ENCODE measurements around the gene UGT1A3. TPM values are rescaled to one million over a fixed set of nuclear protein-coding genes. Genes with fewer than 3 reads are reported as not detected.

UGT1A3 gene
- total RNA-seq, 1 experiment from 2014 or later = not detected

DNA sequence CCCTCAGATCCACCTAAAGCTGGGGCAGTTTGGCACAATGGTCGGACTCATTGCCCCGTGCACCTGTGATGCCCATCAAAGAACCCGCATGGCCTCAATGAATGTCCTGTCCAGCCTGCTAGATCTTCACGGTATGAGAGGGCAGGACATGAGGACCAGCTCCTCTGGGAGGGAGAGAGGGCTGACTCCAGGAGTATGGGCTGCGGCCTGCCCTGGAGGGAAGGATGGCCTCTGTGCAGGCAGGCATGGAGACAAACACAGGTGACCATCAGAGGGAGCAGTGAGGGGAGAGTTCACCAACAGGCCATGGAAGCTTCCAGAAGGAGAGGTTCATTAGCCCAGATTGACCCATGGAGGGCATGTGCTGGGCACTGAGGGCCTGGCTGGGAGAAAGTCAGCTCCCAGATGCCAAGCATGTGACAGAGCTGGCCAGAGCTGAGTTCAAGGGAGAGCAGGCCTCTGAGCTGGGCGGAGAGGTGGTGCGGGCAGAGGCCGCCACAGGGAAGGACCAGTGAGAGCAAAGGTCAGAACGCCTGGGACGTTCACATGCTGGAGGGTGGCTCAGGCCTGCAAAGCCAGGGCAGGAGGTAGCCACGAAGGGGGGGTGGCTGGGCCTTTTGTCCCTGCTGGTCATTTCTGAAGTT lies 89.3 kb downstream of the UGT1A3 start:
- Histone ChIP-seq H3K27me3 (ENCODE audit: control insufficient read depth, insufficient read depth, low read length) (no peaks in the 10 kb centered on the region), H3K36me3 (replicated peaks; ENCODE audit: control insufficient read depth, insufficient read depth, low read length) (no peaks in the 10 kb centered on the region), H3K4me3 (ENCODE audit: insufficient read depth, low read depth, low read length) (no peak overlapping the region)
- DNase-seq = peak; percentile 41

DNA sequence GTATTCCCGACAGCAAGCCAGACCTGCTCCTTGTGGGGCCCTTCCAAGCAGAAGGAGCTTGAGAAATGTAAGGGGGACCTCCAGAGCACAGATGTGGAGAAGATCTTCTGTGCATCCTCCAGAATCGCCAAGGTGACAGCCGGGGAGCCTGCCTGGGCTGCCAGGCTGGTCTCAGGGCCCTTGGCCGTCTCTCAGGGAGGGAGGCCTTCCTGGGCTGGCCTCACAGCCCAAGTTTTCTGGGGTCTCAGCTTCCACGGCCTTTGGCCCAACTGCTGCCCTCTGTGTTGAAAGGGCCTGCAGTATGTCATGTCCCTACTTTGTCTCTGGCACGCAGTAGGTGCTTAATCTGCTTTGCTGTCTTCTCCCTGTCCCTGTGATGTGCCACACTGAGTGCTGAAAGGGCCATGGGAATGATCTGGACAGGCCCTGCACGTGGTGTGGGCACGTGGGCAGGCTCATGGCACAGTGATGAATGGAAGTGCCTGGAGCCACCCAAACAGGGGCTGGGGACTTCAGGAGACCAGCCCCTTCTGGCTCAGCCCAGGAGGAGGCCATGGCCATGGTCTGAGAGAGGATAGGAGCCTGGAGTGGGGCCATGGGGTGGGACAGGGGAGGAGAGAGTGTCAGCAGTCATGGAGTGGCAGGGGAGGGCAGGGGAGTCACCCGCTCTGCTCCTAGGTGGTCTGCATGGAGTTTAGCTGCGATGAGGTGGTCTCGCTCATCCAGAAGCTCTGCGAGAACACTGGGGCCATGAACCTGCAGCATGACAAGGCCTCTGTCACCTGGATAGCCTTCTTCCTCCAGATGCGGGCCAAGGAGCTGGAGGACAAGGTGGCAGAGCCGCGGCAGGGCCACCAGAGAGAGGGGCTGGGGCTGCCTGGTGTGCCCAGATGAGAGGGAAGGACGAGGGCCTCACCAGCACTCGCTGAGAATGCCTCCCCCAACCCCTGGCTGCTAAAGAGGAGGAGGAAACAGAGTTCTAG lies 90.1 kb downstream of the UGT1A3 start:
- H3K4me3 ChIP-seq (ENCODE audit: insufficient read depth, low read depth, low read length) = no peak overlapping the region
- no peaks in the 10 kb centered on the region for H3K27me3 ChIP-seq (ENCODE audit: control insufficient read depth, insufficient read depth, low read length)
- no peak for DNase-seq
- H3K36me3 ChIP-seq (replicated peaks; ENCODE audit: control insufficient read depth, insufficient read depth, low read length) = no peaks in the 10 kb centered on the region

DNA sequence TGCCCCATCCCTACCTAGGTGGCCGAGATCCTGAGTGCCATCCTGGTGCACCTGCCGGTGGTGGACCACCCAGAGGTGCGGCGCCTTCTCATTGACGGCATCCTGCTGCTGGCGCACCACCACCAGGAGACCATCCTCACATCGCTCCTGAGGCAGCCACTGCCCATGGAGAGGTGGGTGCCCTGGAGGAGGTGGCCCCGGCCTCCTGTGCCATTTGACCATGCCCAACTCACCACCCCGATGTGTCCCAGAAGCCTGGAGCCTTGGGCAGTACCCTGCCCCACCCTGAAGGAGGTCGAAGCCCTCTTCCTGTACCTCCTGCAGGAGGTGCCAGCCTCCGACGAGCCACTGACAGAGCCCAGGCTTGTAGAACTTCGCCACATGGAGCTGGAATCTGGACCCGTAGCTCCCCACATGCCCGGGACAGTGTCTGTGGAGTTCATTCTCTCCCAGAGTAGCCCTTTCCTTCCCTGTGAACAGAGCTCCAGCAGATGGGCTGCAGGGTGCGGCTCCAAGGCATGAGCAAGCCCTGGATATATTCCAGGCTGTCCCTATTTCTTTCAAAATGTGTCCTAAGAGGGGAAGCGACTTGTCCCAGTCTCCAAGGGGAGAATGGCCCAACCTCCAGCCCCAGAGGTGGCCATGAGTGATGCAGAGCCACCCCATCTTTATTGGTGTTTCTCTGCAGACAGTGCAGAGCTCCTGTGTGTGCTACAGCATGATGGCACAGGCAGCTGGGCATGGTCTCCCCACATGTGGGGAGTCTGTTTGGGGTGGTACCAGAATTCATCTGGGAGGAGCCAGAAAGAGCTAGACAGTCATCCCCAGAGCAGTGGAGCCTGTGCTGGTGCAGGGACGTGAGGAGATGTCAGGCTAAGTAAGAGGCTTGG lies 91.3 kb downstream of the UGT1A3 start:
- Histone ChIP-seq H3K4me3 (ENCODE audit: insufficient read depth, low read depth, low read length) (no peak overlapping the region), H3K36me3 (replicated peaks; ENCODE audit: control insufficient read depth, insufficient read depth, low read length) (no peaks in the 10 kb centered on the region), H3K27me3 (ENCODE audit: control insufficient read depth, insufficient read depth, low read length) (no peaks in the 10 kb centered on the region)
- no peak for DNase-seq

DNA sequence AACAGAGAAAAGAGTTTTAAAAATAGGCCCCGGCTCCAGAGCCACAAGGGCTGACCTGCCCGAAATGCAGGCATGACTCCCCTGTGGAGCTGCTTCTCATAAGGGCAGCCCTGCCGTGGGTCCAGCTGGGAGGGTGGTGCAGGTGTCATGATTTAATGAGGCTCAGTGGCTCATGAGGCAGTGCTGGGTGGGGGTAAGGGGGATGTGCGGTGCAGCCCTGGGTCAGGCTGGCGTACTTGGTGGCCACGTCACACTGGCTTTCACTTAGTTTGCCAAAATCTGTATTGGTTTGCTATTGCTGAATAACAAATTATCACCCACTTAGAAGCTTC lies 91.9 kb downstream of the UGT1A3 start:
- no peaks in the 10 kb centered on the region for H3K27me3 ChIP-seq (ENCODE audit: control insufficient read depth, insufficient read depth, low read length)
- DNase-seq = no peak
- no peaks in the 10 kb centered on the region for H3K36me3 ChIP-seq (replicated peaks; ENCODE audit: control insufficient read depth, insufficient read depth, low read length)
- H3K4me3 ChIP-seq (ENCODE audit: insufficient read depth, low read depth, low read length) = no peak overlapping the region

DNA sequence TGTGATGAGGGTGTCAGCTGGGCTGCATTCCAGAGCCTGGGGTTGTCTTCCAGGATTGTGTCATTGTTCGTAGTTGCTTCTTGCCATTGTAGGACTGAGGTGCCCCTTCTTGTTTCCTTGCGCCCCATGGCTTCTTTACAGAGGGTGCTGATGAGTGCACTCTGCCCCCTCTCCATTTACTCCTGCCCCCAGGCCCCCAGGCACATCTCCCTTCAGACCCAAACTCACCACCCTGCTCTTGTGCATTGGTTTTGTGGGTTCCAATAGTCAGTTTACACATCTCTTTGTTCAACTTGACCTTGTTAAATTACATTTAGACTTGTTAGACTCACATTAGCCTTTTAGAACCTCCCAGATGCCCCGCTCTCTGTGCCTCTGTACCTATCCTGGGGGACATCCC lies 92.4 kb downstream of the UGT1A3 start:
- Histone ChIP-seq H3K27me3 (ENCODE audit: control insufficient read depth, insufficient read depth, low read length) (no peaks in the 10 kb centered on the region), H3K36me3 (replicated peaks; ENCODE audit: control insufficient read depth, insufficient read depth, low read length) (no peaks in the 10 kb centered on the region), H3K4me3 (ENCODE audit: insufficient read depth, low read depth, low read length) (no peak overlapping the region)
- DNase-seq = peak; percentile 38

DNA sequence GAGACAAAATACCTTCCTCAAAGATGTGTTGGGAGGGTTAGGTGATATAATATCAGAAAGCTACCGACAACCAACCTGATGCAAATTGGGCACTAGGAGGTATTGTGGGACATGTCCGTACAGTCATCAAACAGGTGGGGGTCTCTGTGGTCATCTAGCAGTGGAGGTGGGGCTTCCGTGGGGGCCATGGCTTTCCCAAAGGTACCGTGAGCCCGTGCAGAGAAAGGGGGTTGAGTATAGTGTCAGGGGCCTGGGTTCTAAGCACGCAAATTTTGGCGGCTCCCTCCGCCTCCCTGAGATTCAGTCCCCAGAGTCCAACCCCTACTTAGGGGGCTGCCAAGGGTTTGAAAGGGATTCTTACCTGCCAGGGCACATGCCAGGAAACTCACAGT lies 92.9 kb downstream of the UGT1A3 start:
- DNase-seq = no peak
- Histone ChIP-seq H3K27me3 (ENCODE audit: control insufficient read depth, insufficient read depth, low read length) (no peaks in the 10 kb centered on the region), H3K4me3 (ENCODE audit: insufficient read depth, low read depth, low read length) (no peak overlapping the region), H3K36me3 (replicated peaks; ENCODE audit: control insufficient read depth, insufficient read depth, low read length) (no peaks in the 10 kb centered on the region)

DNA sequence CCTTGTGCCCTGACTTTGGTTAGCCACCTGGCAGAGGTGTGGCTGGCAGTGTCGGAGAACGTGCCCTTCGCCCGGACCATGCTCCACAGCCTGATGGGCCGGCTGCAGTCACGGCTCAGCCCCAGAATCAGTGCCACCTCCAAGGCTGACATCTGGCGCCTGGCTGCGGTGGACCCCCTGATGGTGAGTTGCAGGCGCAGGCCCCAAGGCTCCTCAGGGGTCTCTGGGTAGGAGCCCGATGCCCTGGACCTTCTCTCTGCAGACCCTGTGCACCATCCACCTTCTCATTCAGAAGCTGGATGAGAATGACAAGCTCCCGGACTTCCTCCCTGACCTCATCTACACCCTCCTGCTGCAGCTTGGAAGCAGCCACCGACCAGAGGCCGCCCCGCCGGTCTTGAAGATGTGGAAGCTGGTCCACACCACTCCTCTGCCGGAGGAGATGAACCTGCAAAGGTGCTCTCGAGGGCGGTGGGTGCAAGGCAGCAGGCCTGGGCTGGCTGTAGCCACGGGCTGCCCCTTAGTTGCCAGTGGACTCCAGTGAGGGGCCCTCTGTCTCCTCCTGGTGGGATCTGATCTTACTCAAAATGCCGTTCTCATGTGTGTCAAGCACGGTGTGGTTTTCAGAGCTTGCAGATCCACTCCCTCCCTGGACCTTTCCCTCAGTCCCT lies 93.4 kb downstream of the UGT1A3 start:
- H3K27me3 ChIP-seq (ENCODE audit: control insufficient read depth, insufficient read depth, low read length) = no peaks in the 10 kb centered on the region
- peak; percentile 56 for DNase-seq
- H3K36me3 ChIP-seq (replicated peaks; ENCODE audit: control insufficient read depth, insufficient read depth, low read length) = no peaks in the 10 kb centered on the region
- no peak overlapping the region for H3K4me3 ChIP-seq (ENCODE audit: insufficient read depth, low read depth, low read length)

Other genes with a start within 250 kb of the UGT1A3 start
- gene USP40, start 162.3 kb upstream of the UGT1A3 start, total RNA-seq (2014; rRNA removed; shearing (Covaris generic)) = 10.8 and 23.1 TPM in 2 replicates
- gene UGT1A8, start 111.4 kb upstream of the UGT1A3 start, total RNA-seq (2014; rRNA removed; shearing (Covaris generic)) = 0.22 TPM in 1 of 2 replicates, not detected in the other
- not detected in 2 replicates for gene UGT1A10, start 92.6 kb upstream of the UGT1A3 start, total RNA-seq (2014; rRNA removed; shearing (Covaris generic))
- gene UGT1A9, start 57.1 kb upstream of the UGT1A3 start, total RNA-seq (2014; rRNA removed; shearing (Covaris generic)) = not detected in 2 replicates
- 0.07 TPM in 1 of 2 replicates, not detected in the other for gene UGT1A7, start 47.1 kb upstream of the UGT1A3 start, total RNA-seq (2014; rRNA removed; shearing (Covaris generic))
- not detected in 2 replicates for gene UGT1A6, start 36.2 kb upstream of the UGT1A3 start, total RNA-seq (2014; rRNA removed; shearing (Covaris generic))
- not detected in 2 replicates for gene UGT1A5, start 16.1 kb upstream of the UGT1A3 start, total RNA-seq (2014; rRNA removed; shearing (Covaris generic))
- gene UGT1A4, start 10.3 kb upstream of the UGT1A3 start, total RNA-seq (2014; rRNA removed; shearing (Covaris generic)) = 0.07 TPM in 1 of 2 replicates, not detected in the other
- gene UGT1A1, start 31.2 kb downstream of the UGT1A3 start, total RNA-seq (2014; rRNA removed; shearing (Covaris generic)) = not detected in 2 replicates
- gene MROH2A, start 49.3 kb downstream of the UGT1A3 start, total RNA-seq (2014; rRNA removed; shearing (Covaris generic)) = not detected in 2 replicates
- 61.6 and 84.5 TPM in 2 replicates for gene HJURP, start 125.5 kb downstream of the UGT1A3 start, total RNA-seq (2014; rRNA removed; shearing (Covaris generic))
- gene TRPM8, start 188.3 kb downstream of the UGT1A3 start, total RNA-seq (2014; rRNA removed; shearing (Covaris generic)) = 0.31 TPM in 1 of 2 replicates, not detected in the other

Measured in H7 (cell line).